Rectal smooth muscle tissue (tissue), 1 donor: ENCODE results near the gene SAMD11.
"Not testable (repeated sequence)": the region's sequence is repeated elsewhere in the genome, so short reads cannot be mapped to it uniquely, and the experiment has no call there.

Experiments
- H3K27ac ChIP-seq: one replicate; pipeline ENCODE4 v1.7.0; 2013; ENCODE audit warnings: low read depth, low read length, inconsistent platforms
- H3K27me3 ChIP-seq: one replicate; pipeline ENCODE4 v1.7.0; 2013; ENCODE audit warnings: low read length; ENCODE audit not compliant: control insufficient read depth, insufficient read depth
- H3K36me3 ChIP-seq: one replicate; pipeline ENCODE4 v1.7.0; 2013; ENCODE audit warnings: low read length; ENCODE audit not compliant: control insufficient read depth, insufficient read depth
- H3K4me1 ChIP-seq: one replicate; pipeline ENCODE4 v1.7.0; 2013; ENCODE audit warnings: low read length; ENCODE audit not compliant: control insufficient read depth, insufficient read depth
- H3K4me3 ChIP-seq: one replicate; pipeline ENCODE4 v1.7.0; 2013; ENCODE audit warnings: low read length
- H3K9ac ChIP-seq: one replicate; pipeline ENCODE4 v1.7.0; 2013; ENCODE audit warnings: low read length

The SAMD11 gene

GRCh38 chr1:897226-897625, 26.5 kb upstream of the SAMD11 start:
- H3K27ac ChIP-seq: no peak overlapping the region
- H3K27me3 ChIP-seq: peaks cover 4% of the 10 kb centered on the region

GRCh38 chr1:897951-898350, 25.8 kb upstream of the SAMD11 start:
- not testable (repeated sequence) for H3K4me1 ChIP-seq, H3K4me3 ChIP-seq, H3K36me3 ChIP-seq, H3K27me3 ChIP-seq, H3K27ac ChIP-seq, H3K9ac ChIP-seq

More at GRCh38 chr1:897226-897625, 26.5 kb upstream of the SAMD11 start:
- Histone ChIP-seq H3K36me3 (no peaks in the 10 kb centered on the region), H3K4me1 (no peaks in the 10 kb centered on the region), H3K4me3 (no peak overlapping the region), H3K9ac (no peak overlapping the region)

GRCh38 chr1:899636-900317, 23.9 kb upstream of the SAMD11 start:
- Histone ChIP-seq H3K9ac (no peak overlapping the region), H3K36me3 (no peaks in the 10 kb centered on the region), H3K4me1 (no peaks in the 10 kb centered on the region), H3K27ac (no peak overlapping the region), H3K27me3 (peaks cover 4% of the 10 kb centered on the region), H3K4me3 (no peak overlapping the region)

GRCh38 chr1:901108-901859, 22.4 kb upstream of the SAMD11 start:
- H3K9ac ChIP-seq: no peak overlapping the region
- H3K27ac ChIP-seq: no peak overlapping the region
- peaks cover 8% of the 10 kb centered on the region for H3K27me3 ChIP-seq
- no peaks in the 10 kb centered on the region for H3K36me3 ChIP-seq
- peaks cover 3% of the 10 kb centered on the region for H3K4me1 ChIP-seq
- no peak overlapping the region for H3K4me3 ChIP-seq

- Histone ChIP-seq H3K27me3 (peaks cover 9% of the 10 kb centered on the region), H3K4me3 (no peak overlapping the region), H3K4me1 (peaks cover 3% of the 10 kb centered on the region), H3K9ac (no peak overlapping the region), H3K36me3 (no peaks in the 10 kb centered on the region), H3K27ac (no peak overlapping the region)
These were observed 20.9 kb upstream of the SAMD11 start for GRCh38 chr1:902802-903201.

GRCh38 chr1:903305-903704, 20.4 kb upstream of the SAMD11 start:
- H3K4me1 ChIP-seq: peaks cover 3% of the 10 kb centered on the region
- no peak overlapping the region for H3K4me3 ChIP-seq
- H3K9ac ChIP-seq: no peak overlapping the region
- no peak overlapping the region for H3K27ac ChIP-seq
- no peaks in the 10 kb centered on the region for H3K36me3 ChIP-seq
- peaks cover 9% of the 10 kb centered on the region for H3K27me3 ChIP-seq

GRCh38 chr1:903721-904271, 19.9 kb upstream of the SAMD11 start:
- no peaks in the 10 kb centered on the region for H3K36me3 ChIP-seq
- H3K27me3 ChIP-seq: peaks cover 9% of the 10 kb centered on the region
- no peak overlapping the region for H3K9ac ChIP-seq
- no peak overlapping the region for H3K27ac ChIP-seq
- H3K4me1 ChIP-seq: peaks cover 3% of the 10 kb centered on the region
- H3K4me3 ChIP-seq: no peak overlapping the region

GRCh38 chr1:904310-904950, 19.3 kb upstream of the SAMD11 start:
- Histone ChIP-seq H3K36me3 (no peaks in the 10 kb centered on the region), H3K4me3 (no peak overlapping the region), H3K4me1 (peaks cover 3% of the 10 kb centered on the region), H3K27me3 (peaks cover 6% of the 10 kb centered on the region), H3K27ac (no peak overlapping the region), H3K9ac (no peak overlapping the region)

GRCh38 chr1:905071-905749, 18.5 kb upstream of the SAMD11 start:
- H3K9ac ChIP-seq: peak overlapping the region; percentile 40
- peak overlapping the region; percentile 55 for H3K4me3 ChIP-seq
- no peak overlapping the region for H3K27ac ChIP-seq
- peaks cover 3% of the 10 kb centered on the region for H3K4me1 ChIP-seq
- no peaks in the 10 kb centered on the region for H3K36me3 ChIP-seq
- H3K27me3 ChIP-seq: peaks cover 5% of the 10 kb centered on the region

- peaks cover 8% of the 10 kb centered on the region for H3K4me1 ChIP-seq
- H3K36me3 ChIP-seq: no peaks in the 10 kb centered on the region
- H3K9ac ChIP-seq: no peak overlapping the region
- no peak overlapping the region for H3K27ac ChIP-seq
- no peak overlapping the region for H3K4me3 ChIP-seq
- peaks cover 12% of the 10 kb centered on the region for H3K27me3 ChIP-seq
These were observed 17.7 kb upstream of the SAMD11 start for GRCh38 chr1:905811-906599.

GRCh38 chr1:906600-907420, 16.9 kb upstream of the SAMD11 start:
- H3K27me3 ChIP-seq: peaks cover 17% of the 10 kb centered on the region
- no peak overlapping the region for H3K4me3 ChIP-seq
- no peak overlapping the region for H3K27ac ChIP-seq
- H3K4me1 ChIP-seq: peaks cover 8% of the 10 kb centered on the region
- no peaks in the 10 kb centered on the region for H3K36me3 ChIP-seq
- H3K9ac ChIP-seq: no peak overlapping the region
